H9 (cell line): ENCODE results near the gene RAET1G. TPM values are rescaled to one million over a fixed set of nuclear protein-coding genes. Genes with fewer than 3 reads are reported as not detected.

Experiments
- DNase-seq: peaks from one replicate; pipeline ENCODE4 v3.0.0-alpha.2; 2017
- H2AFZ ChIP-seq: one replicate; pipeline ENCODE4 v1.6.1; 2013; ENCODE audit warnings: mild to moderate bottlenecking, low read length, control low read depth, moderate library complexity
- H2AK5ac ChIP-seq: 2 replicates; pipeline ENCODE4 v1.6.1; 2013; ENCODE audit warnings: low read length, control low read depth, mixed read lengths; ENCODE audit not compliant: insufficient read length
- H2BK120ac ChIP-seq: one replicate; pipeline ENCODE4 v1.6.1; 2013; ENCODE audit warnings: low read depth, mild to moderate bottlenecking, low read length, control low read depth, inconsistent platforms; ENCODE audit not compliant: poor library complexity, severe bottlenecking
- H2BK12ac ChIP-seq: 2 replicates; pipeline ENCODE4 v1.6.1; 2013; ENCODE audit warnings: low read length, control low read depth, mixed read lengths, low read depth; ENCODE audit not compliant: insufficient read length
- H2BK15ac ChIP-seq: 2 replicates; pipeline ENCODE4 v1.6.1; 2013; ENCODE audit warnings: low read depth, low read length, control low read depth
- H2BK20ac ChIP-seq: one replicate; pipeline ENCODE4 v1.6.1; 2013; ENCODE audit warnings: low read depth, mild to moderate bottlenecking, low read length, control low read depth, inconsistent platforms; ENCODE audit not compliant: poor library complexity, severe bottlenecking
- H2BK5ac ChIP-seq: 2 replicates; pipeline ENCODE4 v1.6.1; 2013; ENCODE audit warnings: low read length, control low read depth, mixed read lengths; ENCODE audit not compliant: insufficient read length
- H3K14ac ChIP-seq: 2 replicates; pipeline ENCODE4 v1.6.1; 2013; ENCODE audit warnings: low read length, control low read depth; ENCODE audit not compliant: insufficient read depth
- H3K18ac ChIP-seq: 2 replicates; pipeline ENCODE4 v1.6.1; 2013; ENCODE audit warnings: low read depth, mild to moderate bottlenecking, mixed read lengths, low read length, control low read depth; ENCODE audit not compliant: insufficient read length
- H3K23ac ChIP-seq: 2 replicates; pipeline ENCODE4 v1.6.1; 2013; ENCODE audit warnings: low read length, control low read depth, mixed read lengths, low read depth; ENCODE audit not compliant: insufficient read length
- H3K23me2 ChIP-seq: 2 replicates; pipeline ENCODE4 v1.6.1; 2013; ENCODE audit warnings: low read depth, mild to moderate bottlenecking, mixed read lengths, low read length, control low read depth; ENCODE audit not compliant: insufficient read length, poor library complexity, severe bottlenecking
- H3K27ac ChIP-seq: 2 replicates; pipeline ENCODE4 v1.5.1; 2013; ENCODE audit warnings: low read length, control low read depth, mixed read lengths, low read depth; ENCODE audit not compliant: insufficient read length
- H3K27me3 ChIP-seq: 2 replicates; pipeline ENCODE4 v1.6.1; 2013; ENCODE audit warnings: low read length, control low read depth, inconsistent platforms; ENCODE audit not compliant: insufficient read depth
- H3K4ac ChIP-seq: 2 replicates; pipeline ENCODE4 v1.6.1; 2013; ENCODE audit warnings: low read depth, mild to moderate bottlenecking, control low read depth, inconsistent platforms, low read length, moderate library complexity
- H3K4me1 ChIP-seq: 2 replicates; pipeline ENCODE4 v1.6.1; 2013; ENCODE audit warnings: low read length, control low read depth, inconsistent platforms; ENCODE audit not compliant: insufficient read depth
- H3K4me2 ChIP-seq: 2 replicates; pipeline ENCODE4 v1.6.1; 2013; ENCODE audit warnings: low read length, control low read depth, mixed read lengths; ENCODE audit not compliant: insufficient read length, insufficient read depth
- H3K56ac ChIP-seq: 2 replicates; pipeline ENCODE4 v1.6.1; 2013; ENCODE audit warnings: low read depth, mild to moderate bottlenecking, mixed read lengths, low read length, control low read depth; ENCODE audit not compliant: insufficient read length
- H3K79me1 ChIP-seq: 2 replicates; pipeline ENCODE4 v1.6.1; 2013; ENCODE audit warnings: low read depth, mild to moderate bottlenecking, moderate library complexity, low read length, control low read depth, inconsistent platforms; ENCODE audit not compliant: insufficient read depth, poor library complexity, severe bottlenecking
- H3K79me2 ChIP-seq: 2 replicates; pipeline ENCODE4 v1.6.1; 2013; ENCODE audit warnings: low read length, control low read depth, inconsistent platforms; ENCODE audit not compliant: insufficient read depth
- H3K9ac ChIP-seq: 2 replicates; pipeline ENCODE4 v1.6.1; 2013; ENCODE audit warnings: low read length, control low read depth, mixed read lengths; ENCODE audit not compliant: insufficient read length; ENCODE audit errors: extremely low read depth
- H3K9me3 ChIP-seq: one replicate; pipeline ENCODE4 v1.6.1; 2013; ENCODE audit warnings: low read depth, low read length, inconsistent platforms; ENCODE audit not compliant: control insufficient read depth
- H3T11ph ChIP-seq: one replicate; pipeline ENCODE4 v1.6.1; 2013; ENCODE audit warnings: mild to moderate bottlenecking, low read length, control low read depth, inconsistent platforms
- H4K20me1 ChIP-seq: one replicate; pipeline ENCODE4 v1.6.1; 2013; ENCODE audit not compliant: control insufficient read depth, insufficient read length, insufficient read depth
- H4K5ac ChIP-seq: 2 replicates; pipeline ENCODE4 v1.6.1; 2013; ENCODE audit warnings: low read depth, mild to moderate bottlenecking, mixed read lengths, low read length, control low read depth; ENCODE audit not compliant: insufficient read length
- H4K8ac ChIP-seq: replicated peaks from 2 replicates; pipeline ENCODE4 v1.6.1; 2013; ENCODE audit warnings: low read length, control low read depth, mixed read lengths, low read depth; ENCODE audit not compliant: insufficient read length
- H4K91ac ChIP-seq: 2 replicates; pipeline ENCODE4 v1.6.1; 2013; ENCODE audit warnings: low read depth, mild to moderate bottlenecking, moderate library complexity, mixed read lengths, low read length, control low read depth; ENCODE audit not compliant: insufficient read length
- H3K27ac Mint-ChIP-seq, 3 experiments: 2 replicates in 2 of 3; 3 replicates in 1 of 3; pipeline ENCODE4 v1.8.0; 2020 to 2021; ENCODE audit warnings: mixed read lengths in 3 of 3, mild to moderate bottlenecking in 1 of 3, moderate library complexity in 1 of 3
- H3K27me3 Mint-ChIP-seq: 2 replicates; pipeline ENCODE4 v1.8.0; 2021; ENCODE audit warnings: low read depth, mild to moderate bottlenecking, moderate library complexity, mixed read lengths
- H3K36me3 Mint-ChIP-seq, 3 experiments: 2 replicates in 2 of 3; 3 replicates in 1 of 3; pipeline ENCODE4 v1.8.0; 2020 to 2021; ENCODE audit warnings: low read depth in 3 of 3, mixed read lengths in 3 of 3; ENCODE audit not compliant: insufficient read depth in 1 of 3
- H3K4me1 Mint-ChIP-seq, 2 experiments: 2 replicates each; pipeline ENCODE4 v1.8.0; 2020; ENCODE audit warnings: mixed read lengths in 2 of 2
- H3K4me3 Mint-ChIP-seq, 2 experiments: 2 replicates in 1 of 2; 3 replicates in 1 of 2; pipeline ENCODE4 v1.8.0; 2020 to 2021; ENCODE audit warnings: mild to moderate bottlenecking in 2 of 2, mixed read lengths in 2 of 2, moderate library complexity in 1 of 2
- H3K9me3 Mint-ChIP-seq, 2 experiments: 2 replicates in 1 of 2; 3 replicates in 1 of 2; pipeline ENCODE4 v1.8.0; 2020; ENCODE audit warnings: mild to moderate bottlenecking in 2 of 2, mixed read lengths in 2 of 2, moderate library complexity in 1 of 2
- WGBS: extraction: QIAGEN DNeasy Blood & Tissue Kit; methylation state at CpG from one replicate; pipeline ENCODE4 v1.1.7; 2013; ENCODE audit warnings: missing lambda C conversion rate, low lambda C conversion rate, mixed read lengths; ENCODE audit not compliant: insufficient read length; ENCODE audit errors: extremely low coverage; 5-methylcytosine and 5-hydroxymethylcytosine counted together
- total RNA-seq: library from RNA; stranded (reverse); gene quantifications from 2 replicates; pipeline ENCODE4 v1.2.1, GENCODE V29; 2021
- TF ChIP-seq, protein P1 (sequence below): fragments of 200-600 bp; sonication (generic); conservative IDR thresholded peaks from 3 replicates; pipeline ENCODE4 v1.8.0; 2021; ENCODE audit warnings: antibody characterized with exemption, mild to moderate bottlenecking

Gene RAET1G
- total RNA-seq, 1 experiment from 2014 or later, result not detected

DNA sequence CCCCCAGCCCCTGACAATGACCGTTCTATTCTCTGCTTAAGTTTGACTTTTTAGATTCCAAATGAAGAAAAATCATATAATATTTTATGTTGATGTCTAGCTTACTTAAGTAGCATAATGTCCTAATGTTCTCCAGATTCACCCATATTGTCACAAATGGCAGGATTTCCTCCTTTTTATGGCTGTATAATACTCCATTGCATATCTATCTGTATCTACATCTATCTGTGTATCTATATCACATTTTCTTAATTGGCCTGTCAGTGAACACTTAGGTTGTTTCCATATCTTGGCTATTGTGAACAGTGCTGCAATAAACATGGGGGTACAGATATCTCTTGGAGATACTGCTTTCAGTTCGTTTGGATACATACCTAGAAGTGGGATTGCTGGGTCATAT is 51.7 kb downstream of the RAET1G start:
- H3K79me1 ChIP-seq, result no peaks in the 10 kb centered on the region
- no peak overlapping the region for H3K9ac ChIP-seq
- no peak overlapping the region for H3K4me2 ChIP-seq
- no peak overlapping the region for H2BK120ac ChIP-seq
- no peak overlapping the region for H4K8ac ChIP-seq
- H2AK5ac ChIP-seq, result no peak overlapping the region
- no peak overlapping the region for H3K27ac Mint-ChIP-seq
- peaks cover 11% of the 10 kb centered on the region for H3K27me3 Mint-ChIP-seq
- no peaks in the 10 kb centered on the region for H3K79me2 ChIP-seq
- no peak overlapping the region for H3K23ac ChIP-seq
- H3K14ac ChIP-seq, result no peak overlapping the region
- DNase-seq, result no peak
- peaks cover 11 to 13% of the 10 kb centered on the region in 2 experiments for H3K4me1 Mint-ChIP-seq
- no peak overlapping the region for H3K27ac ChIP-seq
- no peak overlapping the region for H3K4me3 Mint-ChIP-seq
- H4K91ac ChIP-seq, result no peak overlapping the region
- no CpG with 5 or more reads among the region's 2 CpGs for WGBS
- no peak overlapping the region for H2AFZ ChIP-seq
- H2BK12ac ChIP-seq, result no peak overlapping the region
- no peak overlapping the region for H2BK15ac ChIP-seq
- H2BK20ac ChIP-seq, result no peak overlapping the region
- no peak overlapping the region for H4K5ac ChIP-seq
- H3K23me2 ChIP-seq, result no peaks in the 10 kb centered on the region
- no peaks in the 10 kb centered on the region for H3K27me3 ChIP-seq
- H2BK5ac ChIP-seq, result no peak overlapping the region
- H3K4ac ChIP-seq, result no peak overlapping the region
- H3T11ph ChIP-seq, result no peak overlapping the region
- H4K20me1 ChIP-seq, result no peaks in the 10 kb centered on the region
- no peak overlapping the region for H3K56ac ChIP-seq
- TF ChIP-seq, protein P1, sequence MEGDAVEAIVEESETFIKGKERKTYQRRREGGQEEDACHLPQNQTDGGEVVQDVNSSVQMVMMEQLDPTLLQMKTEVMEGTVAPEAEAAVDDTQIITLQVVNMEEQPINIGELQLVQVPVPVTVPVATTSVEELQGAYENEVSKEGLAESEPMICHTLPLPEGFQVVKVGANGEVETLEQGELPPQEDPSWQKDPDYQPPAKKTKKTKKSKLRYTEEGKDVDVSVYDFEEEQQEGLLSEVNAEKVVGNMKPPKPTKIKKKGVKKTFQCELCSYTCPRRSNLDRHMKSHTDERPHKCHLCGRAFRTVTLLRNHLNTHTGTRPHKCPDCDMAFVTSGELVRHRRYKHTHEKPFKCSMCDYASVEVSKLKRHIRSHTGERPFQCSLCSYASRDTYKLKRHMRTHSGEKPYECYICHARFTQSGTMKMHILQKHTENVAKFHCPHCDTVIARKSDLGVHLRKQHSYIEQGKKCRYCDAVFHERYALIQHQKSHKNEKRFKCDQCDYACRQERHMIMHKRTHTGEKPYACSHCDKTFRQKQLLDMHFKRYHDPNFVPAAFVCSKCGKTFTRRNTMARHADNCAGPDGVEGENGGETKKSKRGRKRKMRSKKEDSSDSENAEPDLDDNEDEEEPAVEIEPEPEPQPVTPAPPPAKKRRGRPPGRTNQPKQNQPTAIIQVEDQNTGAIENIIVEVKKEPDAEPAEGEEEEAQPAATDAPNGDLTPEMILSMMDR, result no peak
- peaks cover 8 to 11% of the 10 kb centered on the region in 2 experiments; a peak in 4 of 5 replicates for H3K9me3 Mint-ChIP-seq
- H3K36me3 Mint-ChIP-seq, result peaks cover 0 to 2% (median 0%) of the 10 kb centered on the region in 3 experiments; a peak in 2 of 7 replicates
- no peaks in the 10 kb centered on the region for H3K4me1 ChIP-seq
- no peaks in the 10 kb centered on the region for H3K9me3 ChIP-seq
- H3K18ac ChIP-seq, result no peak overlapping the region
